Stomach (tissue), 9 donors: ENCODE results near the gene NDNF. TPM values are rescaled to one million over a fixed set of nuclear protein-coding genes. Genes with fewer than 3 reads are reported as not detected.

Experiments
- DNase-seq, 2 donors: peaks; one replicate each; pipeline versions ENCODE4 v3.0.0 to v3.0.0-alpha.2; 2013 to 2019
- H3K27ac ChIP-seq, 5 donors: fragments of 200-600 bp in 4 of 5; sonication (generic) in 4 of 5; one replicate each; pipeline ENCODE4 v1.5.1; 2013 to 2019; ENCODE audit warnings: mild to moderate bottlenecking in 1 of 5, moderate library complexity in 1 of 5
- H3K27me3 ChIP-seq, 3 donors: fragments of 200-600 bp; sonication (generic); one replicate each; pipeline ENCODE4 v1.5.1; 2017 to 2019; ENCODE audit warnings: mixed run types in 1 of 3
- H3K36me3 ChIP-seq, 4 donors: fragments of 200-600 bp; sonication (generic); 1 replicate in 3 of 4; 2 replicates in 1 of 4; pipeline ENCODE4 v1.5.1; 2016 to 2019
- H3K4me1 ChIP-seq, 4 donors: fragments of 200-600 bp; sonication (generic); one replicate each; pipeline ENCODE4 v1.5.1; 2016 to 2019
- H3K4me3 ChIP-seq, 4 donors: fragments of 200-600 bp; sonication (generic) in 3 of 4; one replicate each; pipeline ENCODE4 v1.5.1; 2016 to 2019; ENCODE audit warnings: mild to moderate bottlenecking in 1 of 4
- H3K9me3 ChIP-seq, 4 donors: fragments of 200-600 bp; sonication (generic); one replicate each; pipeline ENCODE4 v1.5.1; 2016 to 2019
- CTCF ChIP-seq, 7 experiments: fragments of 450-650 bp in 4 of 7; fragments of 200-600 bp in 3 of 7; sonication (generic) in 3 of 7; IDR thresholded peaks; one replicate each; pipeline ENCODE4 v1.5.1; 2016 to 2019; ENCODE audit warnings: antibody characterized with exemption in 7 of 7, control low read depth in 2 of 7, mild to moderate bottlenecking in 1 of 7
- EP300 ChIP-seq: sonication (generic); formaldehyde crosslinking; IDR thresholded peaks from one replicate; pipeline ENCODE4 v1.6.1; 2017; ENCODE audit warnings: antibody characterized with exemption
- POLR2A ChIP-seq, 4 donors: fragments of 450-650 bp; IDR thresholded peaks; one replicate each; pipeline ENCODE4 v1.6.1; 2016; ENCODE audit warnings: antibody characterized with exemption in 4 of 4, control low read depth in 2 of 4, mild to moderate bottlenecking in 1 of 4, moderate library complexity in 1 of 4
- POLR2AphosphoS5 ChIP-seq, 3 donors: sonication (generic); formaldehyde crosslinking; IDR thresholded peaks; one replicate each; pipeline ENCODE4 v1.6.1; 2016; ENCODE audit warnings: antibody characterized with exemption in 3 of 3
- WGBS, 5 donors: extraction: QIAGEN DNeasy Blood & Tissue Kit in 3 of 5; methylation state at CpG; one replicate each; pipeline versions ENCODE4 v1.1.5 to v1.1.7; 2013 to 2018; 5-methylcytosine and 5-hydroxymethylcytosine counted together
- intact Hi-C: fragments of 100-400 bp; cut with DNase I; formaldehyde crosslinking; loops from one replicate; pipeline ENCODE4 v1.15.1; 2023; ENCODE audit warnings: low total_unique reads
- polyA plus RNA-seq, 3 donors: library from polyadenylated mRNA; stranded (reverse); fragments of 200-250 nt; gene quantifications; one replicate each; pipeline ENCODE4 v1.2.3, GENCODE V29; 2013
- total RNA-seq, 5 donors: library from RNA; depleted of rRNA; stranded (reverse); fragments of >200 nt; gene quantifications; one replicate each; pipeline versions ENCODE4 v1.1.0 to v1.2.3, GENCODE V29; 2014 to 2016
- donor health status: healthy with polysubstance abuse.
- donor health status: Bipolar disorder and iron deficiency.
- donor health status: healthy.

NDNF gene
- total and polyA plus RNA-seq, 8 donors = 0.68 to 8.1 (median 3.0) TPM

DNA sequence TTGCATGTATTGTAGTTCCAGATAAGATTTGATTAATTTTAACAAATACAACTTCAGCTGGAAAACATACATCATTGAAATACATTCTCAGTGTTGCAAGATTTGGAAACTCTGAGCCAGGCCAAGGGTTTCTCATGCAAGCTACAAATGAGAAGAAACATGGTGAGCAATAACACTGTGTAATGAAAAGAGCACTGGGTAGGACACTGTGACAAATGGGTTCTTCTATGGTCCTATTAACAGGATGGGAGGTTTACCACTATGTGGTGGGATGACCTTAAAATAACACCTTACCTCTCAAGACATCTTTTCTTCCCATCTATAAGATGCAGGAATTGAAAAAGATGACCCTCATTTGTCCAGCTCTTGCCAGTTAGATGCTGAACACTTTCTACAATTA is 19.6 kb upstream of the NDNF start:
- H3K36me3 ChIP-seq = no peaks in the 10 kb centered on the region
- no peaks in the 10 kb centered on the region for H3K4me1 ChIP-seq
- TF ChIP-seq EP300 (no peak), CTCF (IDR thresholded peaks at IDR 0.05) (no peak), POLR2AphosphoS5 (IDR thresholded peaks at IDR 0.05) (no peak), POLR2A (IDR thresholded peaks at IDR 0.05) (no peak)
- H3K27ac ChIP-seq = no peak overlapping the region
- no peaks in the 10 kb centered on the region for H3K27me3 ChIP-seq
- no peak for DNase-seq
- H3K9me3 ChIP-seq = no peaks in the 10 kb centered on the region
- H3K4me3 ChIP-seq = no peak overlapping the region
- intact Hi-C loops = no loop called here

DNA sequence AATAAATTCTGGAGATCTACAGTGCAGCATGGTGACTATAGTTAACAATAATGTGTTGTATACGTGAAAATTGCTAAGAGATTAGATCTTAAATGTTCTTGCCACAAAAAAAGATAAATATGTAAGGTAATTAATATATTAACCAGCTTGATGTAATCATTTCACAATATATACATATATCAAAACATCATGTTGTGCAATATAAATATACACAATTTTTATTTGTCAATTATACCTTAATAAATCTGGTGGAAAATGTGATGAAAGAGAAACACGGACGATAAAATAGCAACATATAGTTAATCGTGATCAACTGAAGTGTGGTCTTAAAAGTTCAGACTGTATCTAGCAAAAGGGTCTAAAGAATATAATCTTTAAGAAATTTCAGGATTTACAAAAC is 16.5 kb upstream of the NDNF start:
- Histone ChIP-seq H3K9me3 (no peaks in the 10 kb centered on the region), H3K36me3 (no peaks in the 10 kb centered on the region), H3K27ac (no peak overlapping the region), H3K27me3 (no peaks in the 10 kb centered on the region), H3K4me3 (no peak overlapping the region), H3K4me1 (no peaks in the 10 kb centered on the region)
- TF ChIP-seq EP300 (no peak), POLR2A (IDR thresholded peaks at IDR 0.05) (no peak), CTCF (IDR thresholded peaks at IDR 0.05) (no peak), POLR2AphosphoS5 (IDR thresholded peaks at IDR 0.05) (no peak)
- DNase-seq = no peak
- intact Hi-C loops = no loop called here
- 83 to 87% (median 86%) methylated on average over 4 of the region's 4 CpGs for WGBS, 5 donors

- TF ChIP-seq POLR2A (IDR thresholded peaks at IDR 0.05) (no peak), CTCF (IDR thresholded peaks at IDR 0.05) (no peak), POLR2AphosphoS5 (IDR thresholded peaks at IDR 0.05) (no peak), EP300 (no peak)
- no peak for DNase-seq
- Histone ChIP-seq H3K4me1 (no peaks in the 10 kb centered on the region), H3K27ac (no peak overlapping the region), H3K27me3 (peaks cover 0 to 7% (median 0%) of the 10 kb centered on the region in 3 donors), H3K9me3 (no peaks in the 10 kb centered on the region), H3K4me3 (no peak overlapping the region), H3K36me3 (no peaks in the 10 kb centered on the region)
- intact Hi-C loops = no loop called here
- WGBS, 5 donors = 68 to 91% (median 79%) methylated on average over 1 of the region's 1 CpG
These were observed 7.0 kb upstream of the NDNF start for GRCh38 chr4:121079376-121079775.

DNA sequence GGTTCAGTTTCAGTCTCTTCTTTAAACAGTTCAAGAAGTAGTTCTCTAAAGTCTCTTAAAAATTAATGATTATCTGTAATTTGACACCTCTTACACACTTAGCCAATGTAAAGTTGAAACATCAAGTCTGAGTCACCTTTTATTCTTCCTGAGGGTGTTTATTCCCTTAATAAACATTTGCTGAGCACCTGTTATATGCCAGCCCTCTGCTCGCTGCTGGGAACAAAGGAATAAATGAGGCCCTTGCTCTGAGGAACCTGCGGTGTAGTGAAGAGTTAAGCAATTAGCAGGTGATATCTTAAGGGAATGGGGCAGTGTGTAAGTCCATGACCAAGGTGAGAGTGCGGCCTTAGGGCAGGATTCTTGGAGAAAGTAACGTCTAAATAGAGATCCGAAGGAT is 5.2 kb upstream of the NDNF start:
- TF ChIP-seq POLR2A (IDR thresholded peaks at IDR 0.05) (no peak), CTCF (IDR thresholded peaks at IDR 0.05) (no peak), EP300 (no peak), POLR2AphosphoS5 (IDR thresholded peaks at IDR 0.05) (no peak)
- no peaks in the 10 kb centered on the region for H3K36me3 ChIP-seq
- no peak overlapping the region for H3K27ac ChIP-seq
- no peaks in the 10 kb centered on the region for H3K9me3 ChIP-seq
- WGBS, 5 donors = 46 to 66% (median 58%) methylated on average over 5 of the region's 5 CpGs
- DNase-seq = no peak
- H3K4me1 ChIP-seq = peaks cover 0 to 10% (median 7%) of the 10 kb centered on the region in 4 donors
- intact Hi-C loops = no loop called here
- H3K27me3 ChIP-seq = peaks cover 0 to 26% (median 11%) of the 10 kb centered on the region in 3 donors
- no peak overlapping the region for H3K4me3 ChIP-seq
